Effector memory CD4-positive, alpha-beta T cell (primary cell): ENCODE data around the gene MYRFL.

Source experiments
- DNase-seq, 3 donors: peaks; one replicate each; pipeline ENCODE4 v3.0.0-alpha.2; 2020
- H3K27ac ChIP-seq: 2 replicates; pipeline ENCODE4 v1.7.0; 2013; ENCODE audit warnings: mild to moderate bottlenecking, low read length, moderate library complexity; ENCODE audit not compliant: insufficient read depth, poor library complexity, severe bottlenecking
- H3K27me3 ChIP-seq: replicated peaks from 2 replicates; pipeline ENCODE4 v1.7.0; 2013; ENCODE audit warnings: mild to moderate bottlenecking, low read length; ENCODE audit not compliant: insufficient read depth, control insufficient read depth, poor library complexity, severe bottlenecking
- H3K36me3 ChIP-seq: 2 replicates; pipeline ENCODE4 v1.7.0; 2013; ENCODE audit warnings: mild to moderate bottlenecking, low read length, moderate library complexity; ENCODE audit not compliant: control insufficient read depth, insufficient read depth
- H3K4me1 ChIP-seq: 2 replicates; pipeline ENCODE4 v1.7.0; 2013; ENCODE audit warnings: low read length, mild to moderate bottlenecking; ENCODE audit not compliant: control insufficient read depth, insufficient read depth, poor library complexity, severe bottlenecking
- H3K4me3 ChIP-seq: 2 replicates; pipeline ENCODE4 v1.7.0; 2013; ENCODE audit warnings: low read length, low read depth, mild to moderate bottlenecking; ENCODE audit not compliant: insufficient read depth, poor library complexity, severe bottlenecking
- H3K9me3 ChIP-seq: 2 replicates; pipeline ENCODE4 v1.7.0; 2013; ENCODE audit warnings: mild to moderate bottlenecking, low read length, moderate library complexity; ENCODE audit not compliant: control insufficient read depth

The MYRFL gene

GRCh38 chr12:69936214-69936731 is 111.2 kb downstream of the MYRFL start:
- H3K9me3 ChIP-seq, result no peaks in the 10 kb centered on the region
- no peak overlapping the region for H3K27ac ChIP-seq
- H3K4me3 ChIP-seq, result no peak overlapping the region
- no peaks in the 10 kb centered on the region for H3K36me3 ChIP-seq
- no peaks in the 10 kb centered on the region for H3K4me1 ChIP-seq
- no peaks in the 10 kb centered on the region for H3K27me3 ChIP-seq
- DNase-seq, result no peak

GRCh38 chr12:69936766-69937165 is 111.7 kb downstream of the MYRFL start:
- H3K4me3 ChIP-seq, result no peak overlapping the region
- H3K36me3 ChIP-seq, result no peaks in the 10 kb centered on the region
- H3K4me1 ChIP-seq, result no peaks in the 10 kb centered on the region
- H3K27me3 ChIP-seq, result no peaks in the 10 kb centered on the region
- no peak overlapping the region for H3K27ac ChIP-seq
- no peaks in the 10 kb centered on the region for H3K9me3 ChIP-seq
- no peak for DNase-seq

GRCh38 chr12:69947123-69947522 is 122.1 kb downstream of the MYRFL start:
- no peak for DNase-seq
- H3K9me3 ChIP-seq, result no peaks in the 10 kb centered on the region
- H3K4me3 ChIP-seq, result no peak overlapping the region
- no peaks in the 10 kb centered on the region for H3K4me1 ChIP-seq
- no peaks in the 10 kb centered on the region for H3K36me3 ChIP-seq
- H3K27ac ChIP-seq, result no peak overlapping the region
- no peaks in the 10 kb centered on the region for H3K27me3 ChIP-seq

DNA sequence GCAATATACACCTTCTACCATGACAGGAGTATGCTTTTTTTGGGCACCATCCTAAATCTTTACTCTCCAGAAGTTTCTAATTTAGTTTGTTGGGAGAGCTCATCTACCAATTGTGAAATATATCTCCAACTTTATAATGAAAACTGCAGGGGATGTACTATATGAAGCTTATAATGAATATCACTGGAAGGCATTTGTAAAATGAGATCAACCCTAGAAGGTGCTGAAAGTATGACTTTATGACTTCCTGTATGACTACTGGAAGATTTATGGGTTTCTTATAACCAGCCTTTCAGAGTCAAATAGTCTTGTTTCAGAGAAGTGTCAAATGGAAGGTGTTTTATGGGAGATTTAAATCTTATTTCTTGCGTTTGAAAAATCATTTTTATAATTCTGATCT is 122.9 kb downstream of the MYRFL start:
- Histone ChIP-seq H3K4me1 (no peaks in the 10 kb centered on the region), H3K4me3 (no peak overlapping the region), H3K27me3 (no peaks in the 10 kb centered on the region), H3K36me3 (no peaks in the 10 kb centered on the region), H3K9me3 (no peaks in the 10 kb centered on the region), H3K27ac (no peak overlapping the region)
- no peak for DNase-seq

DNA sequence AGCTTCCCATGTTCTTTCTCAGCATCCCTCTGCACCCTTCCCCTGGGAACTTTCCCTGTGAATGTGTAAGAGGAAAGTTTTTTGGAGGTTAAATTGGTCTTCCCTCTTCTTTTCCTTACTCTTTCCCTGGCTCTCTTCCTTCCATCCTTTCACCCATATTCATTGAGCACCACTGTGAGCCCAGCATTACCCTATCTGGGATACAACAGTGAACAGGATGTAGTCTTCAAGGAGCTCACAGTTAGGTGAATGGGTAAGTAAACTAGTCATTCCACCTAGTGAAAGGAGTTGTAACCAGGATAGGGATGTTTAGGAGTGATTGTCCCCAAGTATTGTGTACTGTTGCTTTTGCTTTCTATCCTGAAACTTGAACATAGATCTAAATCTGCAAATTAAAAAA is 123.8 kb downstream of the MYRFL start:
- no peaks in the 10 kb centered on the region for H3K36me3 ChIP-seq
- DNase-seq, result no peak
- H3K27ac ChIP-seq, result no peak overlapping the region
- no peaks in the 10 kb centered on the region for H3K4me1 ChIP-seq
- no peaks in the 10 kb centered on the region for H3K9me3 ChIP-seq
- no peak overlapping the region for H3K4me3 ChIP-seq
- H3K27me3 ChIP-seq, result no peaks in the 10 kb centered on the region

DNA sequence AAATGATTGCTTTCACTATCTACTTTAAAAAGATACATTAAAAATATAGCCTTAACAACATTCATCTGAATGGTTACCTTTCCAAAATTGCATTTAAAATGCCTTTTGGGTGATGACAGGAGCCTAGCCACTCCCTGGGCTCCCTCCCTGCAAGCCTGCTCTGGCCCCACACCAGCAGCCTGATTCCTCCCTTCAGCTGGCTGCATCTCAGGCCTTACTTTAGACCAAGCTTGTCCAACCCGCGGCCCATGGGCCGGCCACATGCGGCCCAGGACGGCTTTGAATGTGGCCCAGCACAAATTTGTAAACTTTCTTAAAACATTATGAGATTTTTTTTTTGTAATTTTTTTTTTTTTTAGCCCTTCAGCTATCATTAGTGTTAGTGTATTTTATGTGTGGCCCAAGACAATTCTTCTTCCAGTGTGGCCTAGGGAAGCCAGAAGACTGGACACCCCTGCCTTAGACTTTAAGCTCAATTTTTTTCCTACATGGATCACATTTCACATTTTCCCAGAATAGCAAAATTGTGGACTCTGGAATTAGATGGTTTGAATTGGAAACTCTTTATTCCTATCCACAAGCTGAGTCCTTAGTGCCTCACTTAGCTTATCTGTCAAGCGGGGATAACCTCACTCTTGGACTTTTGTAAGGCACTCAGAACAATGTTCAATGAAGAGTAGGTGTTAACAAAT is 124.4 kb downstream of the MYRFL start:
- Histone ChIP-seq H3K27ac (no peak overlapping the region), H3K27me3 (no peaks in the 10 kb centered on the region), H3K4me1 (no peaks in the 10 kb centered on the region), H3K36me3 (no peaks in the 10 kb centered on the region), H3K4me3 (no peak overlapping the region), H3K9me3 (no peaks in the 10 kb centered on the region)
- no peak for DNase-seq

GRCh38 chr12:69951108-69951507 is 126.1 kb downstream of the MYRFL start:
- no peak for DNase-seq
- H3K27me3 ChIP-seq, result no peaks in the 10 kb centered on the region
- H3K4me3 ChIP-seq, result no peak overlapping the region
- no peak overlapping the region for H3K27ac ChIP-seq
- H3K9me3 ChIP-seq, result no peaks in the 10 kb centered on the region
- no peaks in the 10 kb centered on the region for H3K36me3 ChIP-seq
- H3K4me1 ChIP-seq, result no peaks in the 10 kb centered on the region

DNA sequence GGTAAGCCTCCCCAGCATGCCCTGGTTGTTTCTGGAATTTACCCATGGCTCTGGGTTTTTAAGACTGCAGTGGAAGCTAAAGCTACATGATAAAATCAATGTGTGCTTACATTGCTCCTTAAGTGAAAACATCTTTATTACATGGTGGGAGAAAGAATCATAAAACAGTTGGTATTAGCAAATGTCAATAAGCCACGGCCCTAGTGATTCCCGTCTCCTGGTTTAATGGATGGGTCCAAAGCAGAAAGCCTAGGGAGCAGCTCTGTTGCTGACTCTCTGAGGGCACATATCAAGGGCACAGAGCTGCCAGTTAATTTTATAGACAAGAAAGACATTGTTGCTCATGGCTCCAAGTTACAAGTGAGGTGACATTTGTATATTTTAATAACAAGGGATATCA is 127.9 kb downstream of the MYRFL start:
- no peak overlapping the region for H3K4me3 ChIP-seq
- no peak overlapping the region for H3K27ac ChIP-seq
- DNase-seq, result no peak
- H3K9me3 ChIP-seq, result no peaks in the 10 kb centered on the region
- no peaks in the 10 kb centered on the region for H3K4me1 ChIP-seq
- no peaks in the 10 kb centered on the region for H3K27me3 ChIP-seq
- H3K36me3 ChIP-seq, result no peaks in the 10 kb centered on the region

- no peaks in the 10 kb centered on the region for H3K9me3 ChIP-seq
- H3K4me1 ChIP-seq, result no peaks in the 10 kb centered on the region
- H3K4me3 ChIP-seq, result no peak overlapping the region
- no peaks in the 10 kb centered on the region for H3K27me3 ChIP-seq
- no peaks in the 10 kb centered on the region for H3K36me3 ChIP-seq
- no peak for DNase-seq
- no peak overlapping the region for H3K27ac ChIP-seq
Measured at GRCh38 chr12:69961246-69961645, 136.2 kb downstream of the MYRFL start.

DNA sequence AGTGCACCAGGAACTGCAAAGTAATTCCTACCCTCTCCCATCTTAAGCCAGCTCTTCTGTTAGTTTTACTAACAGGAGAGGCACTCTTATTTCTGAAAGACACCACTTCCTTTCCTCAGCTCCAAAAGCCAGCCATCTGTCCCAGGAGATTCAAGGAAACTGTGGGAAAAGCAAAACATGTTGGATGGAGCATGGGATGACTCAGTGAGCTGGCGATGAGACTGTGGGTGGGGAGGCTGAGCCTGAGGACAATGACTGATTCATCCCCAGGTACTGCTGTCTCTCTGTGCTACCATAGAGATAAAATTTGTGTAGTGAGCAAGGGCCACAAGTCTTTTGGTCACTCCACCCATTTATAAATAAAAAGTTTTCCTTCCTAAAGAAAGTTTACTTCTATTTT is 141.4 kb downstream of the MYRFL start:
- no peaks in the 10 kb centered on the region for H3K36me3 ChIP-seq
- H3K27ac ChIP-seq, result no peak overlapping the region
- no peak overlapping the region for H3K4me3 ChIP-seq
- no peak for DNase-seq
- H3K9me3 ChIP-seq, result no peaks in the 10 kb centered on the region
- H3K27me3 ChIP-seq, result no peaks in the 10 kb centered on the region
- no peaks in the 10 kb centered on the region for H3K4me1 ChIP-seq
